GM23338 (cell line): ENCODE results near the gene CNOT11. TPM values are rescaled to one million over a fixed set of nuclear protein-coding genes. Genes with fewer than 3 reads are reported as not detected.

ENCODE experiments used
- ATAC-seq: fragments of 200-7000 bp; cut with Tn5 transposase; 3 replicates; pipeline ENCODE4 v1.9.1; 2020
- DNase-seq: peaks from one replicate; pipeline ENCODE4 v3.0.0-alpha.2; 2015; ENCODE audit warnings: low spot score
- H2AFZ ChIP-seq: fragments of 200-600 bp; sonication (generic); 2 replicates; pipeline ENCODE4 v1.8.0; 2016; ENCODE audit warnings: antibody characterized with exemption, mild to moderate bottlenecking, moderate library complexity
- H3F3A ChIP-seq: fragments of 200-600 bp; sonication (generic); replicated peaks from 2 replicates; pipeline ENCODE4 v1.8.0; 2017; ENCODE audit warnings: antibody characterized with exemption, mixed run types, low read depth
- H3K27ac ChIP-seq: fragments of 200-600 bp; sonication (generic); 2 replicates; pipeline ENCODE4 v1.6.1; 2016; ENCODE audit warnings: low read depth
- H3K27me3 ChIP-seq: fragments of 200-600 bp; sonication (generic); 2 replicates; pipeline ENCODE4 v1.8.0; 2016; ENCODE audit warnings: mild to moderate bottlenecking, mixed run types, moderate library complexity; ENCODE audit not compliant: insufficient read depth
- H3K36me3 ChIP-seq: fragments of 200-600 bp; sonication (generic); 2 replicates; pipeline ENCODE4 v1.8.0; 2016; ENCODE audit warnings: mild to moderate bottlenecking; ENCODE audit not compliant: insufficient read depth
- H3K4me1 ChIP-seq: fragments of 200-600 bp; sonication (generic); 2 replicates; pipeline ENCODE4 v1.8.0; 2016; ENCODE audit warnings: mild to moderate bottlenecking, moderate library complexity; ENCODE audit not compliant: insufficient read depth
- H3K4me2 ChIP-seq: fragments of 200-600 bp; sonication (generic); 2 replicates; pipeline ENCODE4 v1.7.1; 2017; ENCODE audit warnings: mixed run types
- H3K4me3 ChIP-seq: fragments of 200-600 bp; sonication (generic); 2 replicates; pipeline ENCODE4 v1.6.1; 2016; ENCODE audit warnings: mixed run types
- H3K79me2 ChIP-seq: fragments of 200-600 bp; sonication (generic); replicated peaks from 2 replicates; pipeline ENCODE4 v1.8.0; 2017; ENCODE audit warnings: mild to moderate bottlenecking; ENCODE audit not compliant: insufficient read depth
- H3K9me2 ChIP-seq: fragments of 200-600 bp; sonication (generic); 2 replicates; pipeline ENCODE4 v1.8.0; 2017; ENCODE audit not compliant: insufficient read depth
- H4K20me1 ChIP-seq: fragments of 200-600 bp; sonication (generic); replicated peaks from 2 replicates; pipeline ENCODE4 v1.8.0; 2017; ENCODE audit warnings: mild to moderate bottlenecking; ENCODE audit not compliant: insufficient read depth
- H3K27ac Mint-ChIP-seq: 2 replicates; pipeline ENCODE4 v1.8.0; 2020; ENCODE audit warnings: inconsistent platforms, mild to moderate bottlenecking, moderate library complexity, mixed read lengths
- H3K27me3 Mint-ChIP-seq: 3 replicates; pipeline ENCODE4 v1.8.0; 2022; ENCODE audit warnings: low read depth, mild to moderate bottlenecking, moderate library complexity, mixed read lengths, inconsistent platforms; ENCODE audit not compliant: insufficient read depth, poor library complexity
- H3K36me3 Mint-ChIP-seq: 3 replicates; pipeline ENCODE4 v1.8.0; 2021; ENCODE audit warnings: low read depth, mild to moderate bottlenecking, inconsistent platforms, moderate library complexity, mixed read lengths
- H3K4me1 Mint-ChIP-seq: 3 replicates; pipeline ENCODE4 v1.8.0; 2020; ENCODE audit warnings: mild to moderate bottlenecking, inconsistent platforms, mixed read lengths
- H3K4me3 Mint-ChIP-seq: 3 replicates; pipeline ENCODE4 v1.8.0; 2021; ENCODE audit warnings: moderate library complexity, mild to moderate bottlenecking, inconsistent platforms, mixed read lengths
- H3K9me3 Mint-ChIP-seq: 3 replicates; pipeline ENCODE4 v1.8.0; 2020; ENCODE audit warnings: moderate library complexity, mild to moderate bottlenecking, inconsistent platforms, mixed read lengths
- CREB1 ChIP-seq: fragments of 250-450 bp; sonication (Bioruptor Pico); IDR thresholded peaks from 2 replicates; pipeline ENCODE4 v1.5.0; 2020; ENCODE audit warnings: low read depth, mild to moderate bottlenecking, moderate library complexity
- CTCF ChIP-seq, 2 experiments: fragments of 200-600 bp in 1 of 2; sonication (generic) in 1 of 2; conservative IDR thresholded peaks; 2 replicates each; pipeline versions ENCODE4 v1.5.1 to v1.6.1; 2016 to 2017; ENCODE audit warnings: antibody characterized with exemption in 2 of 2, low read depth in 2 of 2, mild to moderate bottlenecking in 2 of 2, moderate library complexity in 1 of 2
- ETS1 ChIP-seq: IDR thresholded peaks from 2 replicates; pipeline ENCODE4 v1.6.1; 2016; ENCODE audit warnings: antibody characterized with exemption
- EZH2 ChIP-seq: fragments of 200-600 bp; sonication (generic); IDR thresholded peaks from one replicate; pipeline ENCODE4 v1.8.0; 2017; ENCODE audit warnings: antibody characterized with exemption, mild to moderate bottlenecking, low read depth; ENCODE audit not compliant: unreplicated experiment
- NANOG ChIP-seq: IDR thresholded peaks from 2 replicates; pipeline ENCODE4 v1.6.1; 2016; ENCODE audit warnings: antibody characterized with exemption, borderline replicate concordance
- POLR2AphosphoS5 ChIP-seq: IDR thresholded peaks from 2 replicates; pipeline ENCODE4 v1.6.1; 2016; ENCODE audit warnings: antibody characterized with exemption, low read depth
- REST ChIP-seq: IDR thresholded peaks from one replicate; pipeline ENCODE4 v1.6.1; 2018; ENCODE audit warnings: antibody characterized with exemption; ENCODE audit not compliant: unreplicated experiment
- STAT1 ChIP-seq: IDR thresholded peaks from one replicate; pipeline ENCODE4 v1.6.1; 2016; ENCODE audit warnings: antibody characterized with exemption; ENCODE audit not compliant: unreplicated experiment
- ZNF114 ChIP-seq: fragments of 250-450 bp; sonication (Bioruptor Pico); IDR thresholded peaks from 2 replicates; pipeline ENCODE4 v1.5.0; 2020; ENCODE audit warnings: mild to moderate bottlenecking, moderate library complexity
- ZNF331 ChIP-seq: fragments of 250-450 bp; sonication (Bioruptor Pico); IDR thresholded peaks from 2 replicates; pipeline ENCODE4 v1.5.0; 2020; ENCODE audit warnings: low read depth, mild to moderate bottlenecking, moderate library complexity
- ZNF462 ChIP-seq: fragments of 250-450 bp; sonication (Bioruptor Pico); IDR thresholded peaks from 2 replicates; pipeline ENCODE4 v1.5.0; 2020; ENCODE audit warnings: mild to moderate bottlenecking, moderate library complexity
- polyA plus RNA-seq: library from polyadenylated mRNA; unstranded; fragments of >200 nt; fragmentation: Nextera tagmentation; extraction: Ambion mirVana; gene quantifications from 2 replicates; pipeline ENCODE4 v1.2.1, GENCODE V29; 2016
- total RNA-seq: library from RNA; depleted of rRNA; stranded (reverse); fragments of >200 nt; shearing (Covaris generic); gene quantifications from 2 replicates; pipeline ENCODE4 v1.2.3, GENCODE V29; 2014

Gene CNOT11
- total and polyA plus RNA-seq, 2 experiments from 2014 or later = 34.8 to 74.2 TPM

- DNase-seq (no peak), ATAC-seq (no peak)
- peaks cover 2% of the 10 kb centered on the region for H3K27me3 Mint-ChIP-seq
- H3K36me3 Mint-ChIP-seq = peaks cover 4% of the 10 kb centered on the region
- H3K9me3 Mint-ChIP-seq = no peaks in the 10 kb centered on the region
- H4K20me1 ChIP-seq = peaks cover 51% of the 10 kb centered on the region
- H3K9me2 ChIP-seq = no peaks in the 10 kb centered on the region
- H3K4me3 ChIP-seq = no peak overlapping the region
- TF ChIP-seq ZNF331 (no peak), NANOG (no peak), POLR2AphosphoS5 (no peak), CTCF (conservative IDR thresholded peaks at IDR 0.05; ENCODE audit: low read depth in 2 of 2) (no peak), ETS1 (no peak), REST (no peak), CREB1 (no peak), EZH2 (no peak), ZNF462 (CRISPR knock-in tag) (no peak), STAT1 (no peak), ZNF114 (no peak)
- peaks cover 9% of the 10 kb centered on the region for H3K4me1 Mint-ChIP-seq
- H3F3A ChIP-seq = peaks cover 4% of the 10 kb centered on the region; the same call in 1 of the 2 replicates
- no peaks in the 10 kb centered on the region for H3K27me3 ChIP-seq
- H3K27ac ChIP-seq = no peak overlapping the region
- H3K27ac Mint-ChIP-seq = peak overlapping the region; percentile 63
- H3K4me3 Mint-ChIP-seq = no peak overlapping the region
- 0 out of 2 replicates have a peak, but pooled peaks cover 3% of the 10 kb centered on the region for H3K36me3 ChIP-seq
- H3K4me1 ChIP-seq = peaks cover 2% of the 10 kb centered on the region; the same call in 1 of the 2 replicates
- no peak overlapping the region for H2AFZ ChIP-seq
- no peak overlapping the region for H3K4me2 ChIP-seq
- H3K79me2 ChIP-seq = peaks cover 98% of the 10 kb centered on the region
Measured at GRCh38 chr2:101300164-101300563, 47.5 kb downstream of the CNOT11 start.
